ENCODE data around the gene SPACDR.

Gene SPACDR

DNA sequence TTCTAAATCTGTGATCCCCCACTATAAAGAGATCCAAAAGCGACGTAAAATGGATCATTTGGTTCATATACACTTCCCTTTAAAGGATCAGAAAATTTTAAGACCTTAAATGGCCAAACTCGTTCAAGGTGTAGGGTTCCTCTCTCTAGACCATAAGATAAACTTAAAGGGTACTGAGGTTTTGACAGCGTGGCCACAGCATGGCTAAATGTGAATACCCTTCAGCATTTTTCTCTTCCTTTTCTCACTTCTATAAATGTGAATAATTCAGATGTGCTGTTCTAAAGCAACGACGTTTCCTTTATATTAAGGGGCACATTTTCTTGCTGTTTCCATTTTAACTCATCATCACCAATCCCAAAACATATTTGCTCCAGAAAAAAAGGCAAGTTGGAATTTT, 40.7 kb downstream of the SPACDR start:
- in situ Hi-C loops (cut with MboI; ENCODE audit: low sequenced_read_pairs): no loop called here

DNA sequence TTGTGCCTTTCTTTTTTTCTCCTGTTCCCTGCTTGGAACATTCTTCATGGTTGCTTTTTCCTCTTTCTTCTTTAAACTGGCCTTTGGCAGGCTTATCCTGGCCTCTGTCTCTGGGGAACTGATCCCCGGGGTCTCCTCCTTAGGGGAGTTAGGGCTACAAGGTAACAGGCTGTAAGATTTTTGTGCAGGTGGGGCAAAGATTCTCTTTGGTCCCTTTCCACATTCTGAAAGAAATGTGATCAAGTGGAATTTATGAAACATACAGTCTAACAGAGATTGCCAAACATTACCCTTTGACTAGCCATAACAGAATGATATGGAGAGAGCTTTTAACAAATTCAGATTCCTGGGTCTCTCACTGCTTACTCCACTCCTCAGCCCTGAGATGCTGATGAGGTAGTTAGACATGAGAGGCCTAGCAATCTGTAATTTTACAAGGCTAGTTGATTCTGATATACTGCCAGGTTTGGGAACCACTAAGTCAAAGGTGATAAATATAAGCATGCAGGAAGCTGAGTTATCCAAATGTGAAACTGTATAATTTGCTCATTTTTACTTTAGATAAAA, 44.3 kb downstream of the SPACDR start:
- in situ Hi-C loops (cut with MboI; ENCODE audit: low sequenced_read_pairs): no loop called here

DNA sequence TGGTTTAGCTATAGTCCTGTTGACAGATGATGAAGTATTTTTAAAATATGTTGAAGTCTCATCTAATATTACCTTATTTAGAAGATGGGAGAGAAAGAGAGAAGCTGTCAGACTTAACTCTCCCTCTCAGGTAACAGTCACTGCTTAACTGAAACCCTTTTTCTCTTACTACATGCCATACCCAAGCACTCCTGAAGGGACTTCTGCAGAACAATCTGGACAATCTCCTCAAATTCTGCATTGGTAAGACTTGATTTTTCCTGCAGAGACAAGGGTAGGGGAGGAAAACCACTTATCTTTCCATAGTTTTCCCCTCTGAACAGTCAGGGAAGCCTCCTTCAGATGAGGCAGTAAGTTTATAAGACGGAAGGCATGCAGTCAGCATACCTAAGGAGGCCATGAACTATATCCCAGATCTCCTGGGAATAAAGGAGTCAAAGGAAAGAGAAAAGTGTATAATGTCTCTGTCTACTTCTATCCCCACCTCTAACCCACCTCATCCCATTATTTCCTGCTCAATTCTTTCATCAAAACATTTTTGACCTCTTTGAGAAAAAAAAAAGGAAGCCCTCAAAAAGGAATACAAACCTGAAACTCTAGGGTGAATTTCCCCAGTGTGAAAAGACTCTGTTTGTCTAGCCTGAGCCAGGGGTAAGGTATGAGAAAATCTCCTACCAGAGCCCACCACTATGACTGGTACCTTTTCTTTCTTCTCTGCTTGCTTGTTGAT, 45.0 kb downstream of the SPACDR start:
- in situ Hi-C loops (cut with MboI; ENCODE audit: low sequenced_read_pairs): no loop called here

DNA sequence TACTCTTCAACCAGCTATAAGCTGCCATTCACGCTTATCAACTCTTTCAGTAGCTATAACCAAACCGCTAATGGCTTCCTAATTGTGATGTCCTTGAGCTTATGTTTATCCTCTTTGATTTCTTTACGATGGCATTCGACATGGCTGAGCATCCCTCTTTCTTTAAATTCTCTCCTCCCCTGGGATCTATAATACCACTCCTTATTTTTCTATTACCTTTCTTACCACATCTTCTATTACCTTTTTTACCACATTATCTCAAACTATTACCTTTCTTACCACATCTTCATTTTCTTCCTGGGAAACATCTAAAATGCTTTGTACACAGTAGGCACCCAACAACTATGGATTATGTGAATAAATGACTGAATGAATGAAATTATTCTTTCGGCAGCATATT, 48.6 kb downstream of the SPACDR start:
- in situ Hi-C loops (cut with MboI; ENCODE audit: low sequenced_read_pairs): no loop called here

DNA sequence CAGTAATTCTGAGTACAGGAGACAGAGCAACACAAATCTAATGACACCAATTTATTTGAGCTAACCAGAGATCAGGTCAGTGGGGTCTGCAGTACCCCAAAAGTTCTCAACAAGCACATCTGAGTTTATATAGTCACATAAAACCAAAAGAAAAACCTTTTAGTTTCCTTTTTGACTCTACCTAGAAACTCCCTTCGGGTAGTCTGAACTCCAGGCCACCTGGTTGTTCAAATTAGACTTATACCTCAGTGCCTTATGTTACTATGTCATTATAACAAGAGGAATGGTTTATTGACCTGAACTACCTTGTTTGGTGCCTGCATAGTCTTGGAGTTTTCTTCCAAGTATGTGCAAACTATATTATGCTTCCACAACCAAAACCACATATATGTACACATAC, 50.2 kb downstream of the SPACDR start:
- in situ Hi-C loops (cut with MboI; ENCODE audit: low sequenced_read_pairs): no loop called here

DNA sequence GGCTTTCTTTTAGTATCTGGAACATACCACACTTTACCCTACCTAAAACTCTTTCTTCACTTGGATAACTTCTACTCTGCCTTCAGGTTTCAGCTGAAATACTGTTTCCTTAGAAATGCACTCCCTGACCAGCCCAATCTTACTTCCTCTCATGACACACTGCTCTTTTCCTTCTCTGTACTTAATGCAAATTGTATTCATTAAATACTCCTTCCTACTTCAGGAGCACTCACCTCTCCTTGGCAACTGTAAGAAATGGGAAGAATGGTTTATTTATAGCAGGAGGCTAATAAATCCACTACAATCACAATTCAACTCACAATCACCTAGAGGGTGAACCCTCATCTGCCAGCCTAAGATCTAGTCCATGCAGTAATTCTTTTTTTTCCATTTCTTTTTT, 50.7 kb downstream of the SPACDR start:
- in situ Hi-C loops (cut with MboI; ENCODE audit: low sequenced_read_pairs): no loop called here

DNA sequence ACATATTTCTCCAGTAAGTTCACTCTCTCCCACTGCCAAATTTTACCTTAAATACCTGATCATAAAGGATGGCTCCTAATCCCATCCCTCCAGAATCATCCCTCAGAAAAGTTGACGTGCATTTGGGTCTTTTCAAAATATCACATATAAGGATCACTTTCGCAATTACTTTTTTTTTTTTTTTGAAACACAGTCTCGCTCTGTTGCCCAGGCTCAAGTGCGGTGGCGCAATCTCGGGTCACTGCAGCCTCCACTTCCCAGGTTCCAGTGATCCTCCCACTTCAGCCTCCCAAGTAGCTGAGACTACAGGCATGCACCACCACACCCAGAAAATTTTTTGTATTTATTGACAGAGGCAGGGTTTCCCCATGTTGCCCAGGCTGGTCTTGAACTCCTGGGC, 53.0 kb downstream of the SPACDR start:
- in situ Hi-C loops (cut with MboI; ENCODE audit: low sequenced_read_pairs): no loop called here

DNA sequence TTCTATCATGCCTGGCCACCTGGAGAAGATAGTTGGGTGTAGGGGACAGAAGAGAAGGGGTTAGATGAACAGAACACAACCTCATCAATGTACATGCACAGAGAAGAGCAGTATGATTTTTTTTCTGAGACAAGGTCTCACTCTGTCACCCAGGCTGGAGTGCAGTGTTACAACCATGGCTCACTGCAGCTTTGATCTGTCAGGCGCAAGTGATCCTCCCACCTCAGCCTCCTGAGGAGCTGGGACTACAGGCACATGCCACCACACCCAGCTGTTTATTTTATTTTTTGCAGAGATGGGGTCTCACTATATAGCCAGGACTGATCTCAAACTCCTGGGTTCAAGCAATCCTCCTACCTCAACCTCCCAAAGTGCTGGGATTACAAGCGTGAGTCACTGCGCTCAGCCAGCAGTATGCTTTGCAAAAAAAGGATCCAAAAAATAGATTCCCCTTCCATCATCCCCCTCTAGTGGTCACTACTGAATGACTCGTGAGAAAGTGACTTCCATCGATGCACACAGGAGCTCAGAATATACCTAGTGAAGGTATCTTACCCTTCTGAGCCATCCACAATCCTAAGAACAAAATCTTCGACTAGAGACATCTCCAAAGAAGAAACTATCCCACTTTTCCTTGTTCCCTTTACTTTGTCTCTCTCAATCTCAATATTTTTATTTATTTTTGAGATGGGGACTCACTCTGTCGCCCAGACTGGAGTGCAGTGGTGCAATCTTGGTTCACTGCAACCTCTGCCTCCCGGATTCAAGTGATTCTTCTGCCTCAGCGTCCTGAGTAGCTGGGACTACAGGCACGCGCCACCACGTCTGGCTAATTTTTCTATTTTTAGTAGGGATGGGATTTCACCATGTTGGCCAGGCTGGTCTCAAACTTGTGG, 56.5 kb downstream of the SPACDR start:
- in situ Hi-C loops (cut with MboI; ENCODE audit: low sequenced_read_pairs): loop anchor here (10.0 kb wide), 1 partner anchor 53 kb away; the partner anchor contains the start of gene PILRB

DNA sequence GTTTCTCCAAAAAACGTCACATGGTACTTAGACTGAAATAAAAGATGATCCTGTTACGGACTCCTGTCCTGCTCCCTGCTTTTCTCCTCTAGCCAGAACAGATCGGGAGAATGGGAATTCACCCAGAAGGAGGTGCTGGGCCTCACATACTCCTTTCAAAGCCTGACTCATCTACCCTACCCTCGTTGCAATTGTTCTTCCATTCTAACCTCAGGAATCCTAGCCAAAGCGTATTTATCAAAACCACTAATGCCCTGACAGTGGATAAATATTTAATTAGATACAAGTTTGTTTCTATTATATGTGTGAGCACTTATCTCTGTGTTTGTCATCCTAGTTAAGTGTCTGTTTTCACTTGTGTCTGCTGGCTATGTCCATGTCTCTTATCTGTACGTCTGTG, 57.3 kb downstream of the SPACDR start:
- in situ Hi-C loops (cut with MboI; ENCODE audit: low sequenced_read_pairs): loop anchor here (10.0 kb wide), 1 partner anchor 52 kb away; the partner anchor contains the start of gene PILRB
